HT1080 (cell line): Measurements from ENCODE around the gene SLC35D3. TPM values are rescaled to one million over a fixed set of nuclear protein-coding genes. Genes with fewer than 3 reads are reported as not detected.
"Not testable (repeated sequence)": the region's sequence is repeated elsewhere in the genome, so short reads cannot be mapped to it uniquely, and the experiment has no call there.

Experiments used
- DNase-seq: peaks from one replicate; pipeline ENCODE4 v3.0.0-alpha.2; 2015; ENCODE audit warnings: low read depth
- total RNA-seq: library from RNA; depleted of rRNA; stranded (reverse); fragments of >200 nt; shearing (Covaris generic); gene quantifications from 2 replicates; pipeline ENCODE4 v1.2.3, GENCODE V29; 2014

Gene SLC35D3
- total RNA-seq, 1 experiment from 2014 or later: not detected

DNA sequence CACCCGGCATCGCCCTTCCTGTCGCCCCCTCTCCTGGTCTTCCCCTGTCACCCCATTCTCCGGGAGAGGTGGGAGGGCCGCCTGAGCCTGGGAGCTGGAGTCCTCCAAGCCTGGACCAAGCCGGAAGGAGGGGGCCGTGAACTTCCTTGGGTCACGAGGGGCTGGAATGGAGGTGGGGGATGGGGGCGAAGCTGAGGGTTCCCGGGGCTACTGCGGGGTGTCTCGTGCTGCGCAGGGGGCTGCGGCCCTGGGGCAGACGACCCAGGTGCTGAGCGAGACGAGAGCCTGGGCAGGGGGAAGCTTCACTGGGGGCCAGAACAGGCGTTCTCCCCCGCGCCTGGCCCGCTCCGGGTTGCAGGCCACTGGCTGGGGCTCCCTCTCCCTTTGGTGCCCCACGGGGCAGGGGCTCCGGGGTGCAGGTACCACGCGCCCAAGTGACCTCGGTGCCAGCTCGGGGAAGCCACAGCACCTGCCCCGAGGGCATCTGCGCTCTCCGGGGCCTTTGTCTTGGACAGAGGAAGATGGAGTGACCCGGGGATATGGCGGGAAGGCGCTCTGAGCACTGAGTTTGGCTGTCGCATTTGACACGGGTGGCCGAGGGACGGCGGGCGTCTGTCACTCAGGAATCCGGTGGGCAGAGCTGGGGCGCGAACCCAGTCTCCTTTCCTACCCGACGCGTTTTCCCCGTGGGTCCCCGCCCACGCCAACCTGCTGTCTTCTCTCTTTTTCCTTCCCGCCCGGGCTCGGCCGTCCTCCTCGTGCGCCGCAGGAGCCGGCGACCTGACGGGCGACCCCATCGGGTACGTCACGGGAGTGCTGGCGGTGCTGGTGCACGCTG lies 1.2 kb downstream of the SLC35D3 start:
- DNase-seq: no peak

DNA sequence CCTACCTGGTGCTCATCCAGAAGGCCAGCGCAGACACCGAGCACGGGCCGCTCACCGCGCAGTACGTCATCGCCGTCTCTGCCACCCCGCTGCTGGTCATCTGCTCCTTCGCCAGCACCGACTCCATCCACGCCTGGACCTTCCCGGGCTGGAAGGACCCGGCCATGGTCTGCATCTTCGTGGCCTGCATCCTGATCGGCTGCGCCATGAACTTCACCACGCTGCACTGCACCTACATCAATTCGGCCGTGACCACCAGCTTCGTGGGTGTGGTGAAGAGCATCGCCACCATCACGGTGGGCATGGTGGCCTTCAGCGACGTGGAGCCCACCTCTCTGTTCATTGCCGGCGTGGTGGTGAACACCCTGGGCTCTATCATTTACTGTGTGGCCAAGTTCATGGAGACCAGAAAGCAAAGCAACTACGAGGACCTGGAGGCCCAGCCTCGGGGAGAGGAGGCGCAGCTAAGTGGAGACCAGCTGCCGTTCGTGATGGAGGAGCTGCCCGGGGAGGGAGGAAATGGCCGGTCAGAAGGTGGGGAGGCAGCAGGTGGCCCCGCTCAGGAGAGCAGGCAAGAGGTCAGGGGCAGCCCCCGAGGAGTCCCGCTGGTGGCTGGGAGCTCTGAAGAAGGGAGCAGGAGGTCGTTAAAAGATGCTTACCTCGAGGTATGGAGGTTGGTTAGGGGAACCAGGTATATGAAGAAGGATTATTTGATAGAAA lies 2.0 kb downstream of the SLC35D3 start:
- DNase-seq: no peak

DNA sequence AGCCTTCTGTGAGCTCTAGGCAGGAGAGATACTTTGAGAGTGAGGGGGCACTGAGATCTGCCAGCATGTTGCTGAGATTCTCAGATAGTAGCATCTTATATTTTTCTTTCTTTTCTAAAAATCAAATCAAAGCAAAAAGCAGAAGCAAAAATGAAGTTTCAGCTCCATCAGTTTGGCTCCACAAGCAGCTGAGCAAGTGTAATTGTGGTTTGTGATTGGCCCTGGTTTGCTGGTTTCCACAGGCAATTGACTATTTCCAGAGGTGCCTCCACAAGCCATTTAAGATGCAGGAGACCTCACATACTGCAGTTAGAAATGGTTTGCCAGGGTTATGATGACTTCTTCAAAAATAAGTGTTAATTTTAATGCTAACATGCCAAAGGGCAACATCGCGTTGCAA lies 4.3 kb downstream of the SLC35D3 start:
- no peak for DNase-seq

DNA sequence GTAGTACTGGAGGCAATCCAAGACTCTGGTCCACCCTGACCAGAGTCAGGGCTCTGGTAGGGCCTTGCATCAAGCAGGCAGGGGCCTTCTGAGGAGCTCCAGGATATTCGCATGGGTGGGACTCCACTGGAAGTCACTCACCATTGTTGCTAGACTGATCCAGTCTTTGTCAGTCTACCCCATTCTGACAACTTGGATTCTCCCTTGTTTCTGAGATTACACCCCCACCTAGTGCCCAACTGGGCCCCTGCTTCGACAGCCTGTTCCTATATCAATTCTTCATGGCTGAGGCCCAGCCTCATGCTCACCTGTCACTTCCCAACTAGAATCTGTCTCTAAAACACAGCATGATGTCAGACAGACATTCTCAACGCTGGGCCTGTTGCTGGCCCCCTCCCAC lies 5.2 kb downstream of the SLC35D3 start:
- DNase-seq: peak; percentile 18

DNA sequence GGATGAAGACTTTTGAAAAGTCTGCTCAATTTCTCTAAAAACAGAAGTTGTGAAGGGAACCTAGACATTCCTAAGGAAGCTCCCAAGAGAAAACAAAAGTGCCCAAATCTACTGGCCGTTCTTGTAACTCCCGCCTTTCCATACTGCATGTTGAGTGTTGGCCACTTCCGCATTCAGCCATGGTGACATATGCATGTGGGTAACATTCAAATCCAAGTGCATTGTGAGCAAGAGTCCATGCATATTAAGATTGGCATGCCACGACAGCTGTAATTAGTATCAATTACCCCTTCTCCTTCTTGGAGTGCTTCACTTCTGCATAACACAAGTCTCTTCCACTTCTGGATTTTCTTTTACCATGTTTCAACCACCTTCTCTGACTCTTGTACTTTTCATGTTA lies 8.4 kb downstream of the SLC35D3 start:
- no peak for DNase-seq

DNA sequence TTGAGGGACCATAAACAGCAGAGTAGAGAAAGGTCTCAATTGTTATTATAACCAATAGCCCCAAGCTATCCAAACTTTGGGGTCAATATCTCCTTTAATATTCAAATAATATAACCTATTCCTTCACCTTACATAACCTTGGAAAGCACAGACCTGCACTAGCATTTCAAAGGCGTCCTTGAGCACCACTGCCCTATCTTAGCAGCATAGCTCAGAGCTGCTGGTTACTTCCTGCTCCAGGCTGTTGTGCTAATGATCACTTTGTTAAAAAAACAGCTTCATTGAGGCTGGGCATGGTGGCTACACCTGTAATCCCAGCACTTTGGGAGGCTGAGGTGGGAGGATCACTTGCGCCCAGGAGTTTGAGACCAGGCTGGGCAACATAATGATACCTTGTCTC lies 10.5 kb downstream of the SLC35D3 start:
- no peak for DNase-seq

DNA sequence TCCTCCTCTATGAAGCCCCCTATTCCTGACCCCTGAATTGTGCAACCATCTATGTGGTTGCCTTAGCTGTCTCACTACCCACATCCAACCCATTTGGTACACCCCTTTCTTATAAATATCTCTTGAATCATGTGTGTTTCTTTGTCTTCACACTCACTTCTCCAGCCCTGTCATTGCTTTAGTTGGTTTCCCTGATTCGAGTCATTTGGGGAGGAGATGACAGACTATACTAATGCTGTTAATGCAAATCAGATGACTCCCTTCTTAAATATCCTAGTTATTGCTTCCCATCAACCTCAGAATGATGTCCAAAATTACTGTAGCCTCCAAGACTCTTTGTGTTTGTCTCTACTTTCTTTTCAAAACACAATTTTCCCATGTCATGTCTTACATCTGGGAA lies 23.0 kb downstream of the SLC35D3 start:
- no peak for DNase-seq

DNA sequence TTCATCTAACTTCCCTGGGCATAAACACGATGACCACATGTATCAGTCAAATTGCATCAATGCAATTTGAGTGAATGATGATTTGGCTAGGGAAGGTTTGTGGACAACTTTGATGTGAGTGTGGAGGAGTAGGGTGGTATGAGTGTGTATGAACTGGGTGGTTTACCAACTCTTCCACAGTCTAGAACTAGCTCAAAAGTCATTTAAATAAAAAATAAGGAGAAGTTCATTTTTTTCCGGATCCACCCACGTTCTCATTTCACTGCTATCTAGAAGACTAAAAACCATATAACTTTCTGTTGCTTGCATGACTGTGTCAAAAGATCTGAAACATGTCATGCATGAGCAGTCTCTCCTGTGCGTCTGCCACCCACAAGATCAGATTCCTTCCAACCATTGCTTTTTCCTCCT lies 23.6 kb downstream of the SLC35D3 start:
- no peak for DNase-seq

DNA sequence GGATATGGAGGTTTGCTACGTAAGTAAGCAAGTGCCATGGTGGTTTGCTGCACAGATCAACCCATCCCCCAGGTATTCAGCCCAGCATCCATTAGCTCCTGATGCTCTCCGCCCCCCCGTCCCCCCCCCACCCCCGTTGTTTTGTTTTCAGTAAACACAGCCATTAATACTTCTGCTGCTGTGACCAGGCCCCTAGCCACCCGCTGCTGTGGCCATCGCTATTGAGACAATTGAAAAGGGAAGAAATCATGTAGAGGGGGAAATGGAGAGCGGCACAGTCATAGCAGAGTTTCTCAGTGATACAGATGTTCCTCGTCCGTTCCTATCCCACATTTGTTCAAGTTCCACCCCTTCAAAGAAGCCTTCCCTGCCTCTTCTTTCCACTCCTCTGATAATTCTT lies 24.9 kb downstream of the SLC35D3 start:
- no peak for DNase-seq

DNA sequence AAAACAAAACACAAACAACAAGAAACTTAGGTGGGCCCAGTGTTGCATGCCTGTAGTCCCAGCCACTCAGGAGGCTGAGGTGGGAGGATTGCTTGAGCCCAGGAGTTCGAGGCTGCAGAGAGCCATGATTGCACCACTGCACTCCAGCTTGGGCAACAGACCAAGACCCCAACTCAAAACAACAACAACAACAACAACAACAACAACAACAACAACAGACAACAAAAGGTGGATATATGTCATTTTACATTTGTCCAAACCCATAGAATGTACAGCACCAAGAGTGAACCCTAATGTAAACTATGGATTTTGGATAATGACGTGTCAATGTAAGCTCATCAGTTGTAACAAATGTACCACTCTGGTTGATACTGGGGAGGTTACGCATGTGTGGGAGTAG lies 27.9 kb downstream of the SLC35D3 start:
- DNase-seq: not testable (repeated sequence)

DNA sequence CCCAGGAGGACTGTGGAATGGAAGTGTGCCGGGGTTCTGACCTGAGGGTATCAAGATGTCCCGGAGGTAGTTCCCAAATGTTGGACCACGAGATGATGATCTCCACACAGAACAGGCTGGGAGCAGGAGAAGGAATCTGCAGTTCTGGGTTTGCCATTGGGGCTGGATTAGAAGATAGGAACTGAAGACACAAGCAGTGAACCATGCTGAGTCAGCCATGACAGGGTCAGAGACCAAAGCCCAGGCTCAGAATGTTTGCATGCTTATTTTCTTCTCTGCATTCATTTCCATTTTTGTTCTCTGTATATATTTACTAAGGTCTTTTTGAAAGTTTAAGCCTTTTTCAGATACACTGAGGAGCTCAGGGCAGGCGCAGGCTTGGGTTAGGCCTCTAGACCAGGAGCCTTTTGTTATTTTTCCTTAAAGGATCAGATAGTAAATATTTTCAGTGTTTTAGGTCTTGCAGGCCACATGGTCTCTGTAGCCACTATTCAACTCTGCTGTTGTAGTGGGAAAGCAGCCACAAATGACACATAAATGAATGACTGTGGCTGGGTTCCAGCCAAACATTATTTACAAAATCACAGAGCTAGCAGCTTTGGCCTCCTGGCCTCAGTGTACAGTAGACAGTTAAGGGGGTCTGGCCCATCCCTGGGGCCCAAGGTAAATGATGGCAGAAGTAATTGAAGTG lies 28.5 kb downstream of the SLC35D3 start:
- no peak for DNase-seq

DNA sequence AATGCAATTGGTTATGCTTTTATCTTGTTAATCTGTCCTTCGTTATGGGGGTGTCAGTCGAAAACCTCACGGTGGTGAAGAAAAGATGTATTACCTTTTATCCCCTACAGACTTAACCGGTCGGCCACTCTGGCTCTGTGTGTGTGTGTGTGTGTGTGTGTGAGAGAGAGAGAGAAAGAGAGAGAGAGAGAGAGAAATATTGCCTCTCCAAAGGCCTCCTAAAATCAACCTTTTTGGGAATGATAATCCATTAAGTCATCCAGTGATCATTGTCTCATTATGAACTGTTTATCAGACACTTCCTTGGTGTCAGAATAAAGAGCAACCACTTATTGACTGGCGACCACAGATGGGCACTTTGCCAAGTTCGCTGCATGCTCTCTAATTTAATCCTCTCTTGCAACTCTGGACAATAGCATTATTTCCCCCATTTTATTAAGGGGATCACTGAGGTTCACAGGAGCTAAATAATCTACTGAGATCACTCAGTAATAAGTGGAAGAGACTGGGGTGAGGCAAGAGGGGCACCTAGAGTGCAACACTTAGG lies 30.7 kb downstream of the SLC35D3 start:
- no peak for DNase-seq

DNA sequence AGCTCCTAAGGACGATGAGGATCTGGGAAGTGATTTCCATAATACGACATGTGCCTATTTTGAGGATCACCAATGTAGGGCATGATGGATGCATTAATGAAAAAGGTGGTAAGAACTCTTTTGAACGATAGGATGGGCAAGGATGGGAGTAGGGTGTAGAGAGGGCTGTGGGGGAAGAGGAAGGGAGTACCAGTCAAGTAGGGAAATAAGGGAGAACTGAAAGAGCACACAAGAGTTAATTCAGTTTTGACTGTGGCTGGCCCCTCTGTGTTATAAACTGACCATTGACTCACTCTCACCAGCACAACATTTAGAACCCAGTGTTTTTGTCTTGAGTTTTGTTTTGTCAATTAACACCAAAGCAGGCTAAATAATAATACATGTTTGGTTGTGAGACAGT lies 33.0 kb downstream of the SLC35D3 start:
- DNase-seq: no peak

DNA sequence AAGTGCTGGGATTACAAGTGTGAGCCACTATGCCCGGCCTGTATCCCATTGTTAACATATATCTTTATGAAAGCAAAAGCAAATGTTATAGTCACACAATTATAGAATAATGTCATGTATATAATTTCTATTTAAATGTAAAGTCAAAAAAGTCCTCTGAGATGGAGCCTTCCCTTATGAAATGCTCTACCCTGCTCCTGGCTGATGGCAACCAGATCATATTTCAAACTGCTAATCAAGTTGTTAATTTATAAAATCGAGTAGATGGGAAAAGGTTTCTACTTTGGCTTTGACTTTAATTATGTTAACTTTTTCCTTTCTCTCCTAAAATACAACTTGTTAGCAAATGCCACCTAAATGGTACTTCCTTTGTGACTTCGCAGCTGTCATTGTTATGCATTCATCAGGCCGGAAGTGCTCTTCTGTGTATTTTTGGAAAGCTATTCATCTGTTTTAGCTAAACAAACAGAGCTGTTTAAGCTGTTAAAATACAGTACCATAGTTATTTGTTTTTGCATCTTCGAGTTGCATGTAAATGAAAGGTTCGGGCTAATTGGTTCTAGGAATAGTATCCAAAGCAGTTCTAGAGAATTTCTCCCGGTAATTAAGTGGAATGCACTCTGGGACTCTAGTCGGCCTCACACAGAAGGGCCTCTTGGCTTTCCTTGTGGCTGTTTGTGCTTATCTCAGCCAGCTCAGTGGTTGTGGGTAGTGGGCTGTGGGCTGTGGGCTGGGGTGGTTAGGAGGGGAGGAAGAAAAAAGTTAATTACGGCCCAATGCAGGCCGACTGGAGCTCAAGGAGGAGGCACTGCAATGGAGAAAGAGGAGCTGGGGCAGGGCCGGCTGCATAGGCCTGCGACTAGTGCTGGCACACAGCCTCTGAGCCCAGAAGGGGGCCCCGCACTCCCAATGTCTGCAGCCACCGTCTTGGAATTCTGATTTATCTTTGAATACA lies 34.8 kb downstream of the SLC35D3 start:
- DNase-seq: no peak

DNA sequence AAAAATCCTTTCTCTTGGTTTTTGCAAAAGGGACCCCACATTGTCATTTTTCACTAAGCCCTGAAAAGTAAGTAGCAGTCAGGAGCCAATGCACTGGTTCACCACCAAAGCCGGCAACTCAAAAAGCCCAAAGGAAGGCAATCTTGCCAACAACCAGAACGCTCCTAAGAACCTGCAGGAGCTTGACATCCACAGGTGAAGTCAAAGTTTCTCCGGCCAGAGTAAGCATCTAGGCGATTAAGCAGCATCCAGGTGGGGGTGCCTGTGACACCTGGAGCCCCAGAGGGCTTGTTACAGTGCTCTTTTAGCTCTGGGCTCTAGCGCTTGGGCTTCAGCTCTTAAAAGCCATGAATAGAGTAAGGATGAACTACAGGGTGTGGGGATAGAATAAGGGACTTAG lies 36.1 kb downstream of the SLC35D3 start:
- no peak for DNase-seq

DNA sequence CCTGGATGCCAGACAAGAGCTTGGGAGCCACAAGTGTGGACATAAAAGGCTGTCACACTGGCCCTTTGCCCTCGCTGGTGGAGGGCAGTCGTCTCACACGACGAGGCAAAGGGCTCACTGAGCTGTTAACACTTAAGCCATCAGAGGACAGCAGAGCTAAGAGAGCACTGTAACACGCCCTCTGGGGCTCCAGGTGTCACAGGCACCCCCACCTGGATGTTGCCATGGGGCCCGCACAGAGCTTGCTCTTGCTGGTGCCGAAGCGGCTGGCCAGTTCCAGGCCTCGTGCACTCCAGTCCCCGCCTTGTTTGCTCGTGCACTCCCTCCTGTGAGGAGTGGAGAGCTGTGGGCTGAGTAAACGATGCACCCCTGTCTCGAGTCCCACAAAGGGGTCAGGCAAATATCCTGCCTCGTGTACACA lies 37.4 kb downstream of the SLC35D3 start:
- no peak for DNase-seq

DNA sequence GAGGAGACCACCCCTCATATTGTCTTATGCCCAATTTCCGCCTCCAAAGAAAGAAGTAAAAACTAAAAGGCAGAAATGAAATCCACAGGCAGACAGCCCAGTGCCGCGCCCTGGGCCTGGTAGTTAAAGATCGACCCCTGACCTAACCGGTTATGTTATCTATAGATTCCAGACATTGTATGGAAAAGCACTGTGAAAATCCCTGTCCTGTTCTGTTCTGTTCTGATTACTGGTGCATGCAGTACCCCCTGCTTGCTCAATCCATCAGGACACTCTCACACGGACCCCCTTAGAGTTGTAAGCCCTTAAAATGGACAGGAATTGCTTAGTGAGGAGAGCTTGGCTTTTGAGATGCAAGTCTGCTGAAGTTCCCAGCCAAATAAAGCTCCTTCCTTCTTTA lies 37.8 kb downstream of the SLC35D3 start:
- DNase-seq: not testable (repeated sequence)

DNA sequence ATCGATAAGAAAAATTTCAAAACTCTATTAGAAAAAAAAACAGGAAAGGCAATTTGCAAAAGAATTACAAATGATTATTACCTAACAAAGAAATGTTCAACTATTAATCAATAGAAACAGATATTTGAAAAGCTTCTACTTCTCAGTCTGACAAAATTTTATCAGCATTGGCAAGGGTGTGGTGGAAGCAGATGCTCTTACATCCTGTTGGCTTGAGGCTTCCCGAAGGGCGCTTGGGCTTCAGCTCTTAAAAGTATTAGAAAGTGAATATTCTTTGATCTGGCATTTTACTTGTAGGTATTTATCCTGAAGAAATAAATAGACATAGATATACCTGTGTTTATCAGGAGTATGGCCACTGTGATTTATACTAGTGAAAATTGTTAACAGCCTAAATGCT lies 38.7 kb downstream of the SLC35D3 start:
- DNase-seq: no peak

DNA sequence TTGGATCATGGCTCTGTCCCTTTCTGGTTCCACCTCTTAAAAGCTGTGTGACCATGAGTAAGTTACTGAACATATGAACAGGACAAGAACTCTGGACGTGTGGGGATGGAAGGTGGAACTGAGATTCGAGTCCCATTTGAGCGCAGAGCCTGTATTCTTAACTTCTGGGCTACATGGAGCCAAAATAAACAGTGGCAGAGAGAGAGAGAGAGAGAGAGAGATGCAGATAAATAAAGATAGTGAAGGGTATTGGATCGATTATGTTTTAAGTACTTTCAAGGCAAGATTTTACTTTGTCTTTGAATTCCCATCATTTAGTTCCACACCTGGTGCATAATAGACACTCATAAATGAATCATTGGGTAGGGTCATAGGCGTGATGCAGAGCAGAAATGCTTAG lies 39.7 kb downstream of the SLC35D3 start:
- DNase-seq: no peak

DNA sequence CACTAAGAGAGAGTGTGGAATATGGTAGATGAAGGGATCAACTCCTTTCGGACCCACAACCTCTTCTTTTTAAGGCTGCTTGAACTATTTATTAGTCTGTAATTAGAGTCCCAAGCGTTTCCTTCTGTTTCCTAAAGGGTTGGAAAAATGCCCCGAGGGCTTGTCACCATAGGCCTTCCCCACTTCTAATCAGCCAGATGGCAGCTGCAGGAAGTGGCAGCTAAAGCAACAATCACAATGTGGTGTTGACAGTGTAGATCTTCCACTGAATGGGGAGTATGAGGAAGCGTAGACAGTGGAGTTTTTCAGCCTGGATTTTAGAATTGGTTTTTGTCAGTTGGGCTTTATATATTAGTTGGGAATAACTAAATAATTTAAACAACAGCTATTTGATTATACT lies 40.6 kb downstream of the SLC35D3 start:
- no peak for DNase-seq

DNA sequence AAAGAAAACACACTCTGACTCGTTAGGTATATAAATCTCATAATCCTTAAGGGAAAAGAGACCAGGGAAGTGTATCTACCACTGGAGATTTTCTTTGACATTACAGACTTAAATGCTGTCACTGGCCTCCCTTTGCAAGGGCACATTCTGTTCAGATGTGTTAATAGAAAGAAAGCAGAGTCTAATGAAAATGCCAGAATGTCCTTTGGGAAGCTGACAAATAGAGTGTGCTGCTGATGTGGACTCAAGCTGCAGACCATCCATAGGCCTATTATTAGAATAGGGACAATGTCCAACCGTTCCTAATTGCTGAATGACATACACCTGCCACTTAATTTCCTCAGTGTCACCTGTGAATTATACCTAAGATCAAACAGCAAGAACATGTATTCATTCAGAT lies 41.2 kb downstream of the SLC35D3 start:
- DNase-seq: no peak
